ENCODE measurements around the gene XRCC4. TPM values are rescaled to one million over a fixed set of nuclear protein-coding genes. Genes with fewer than 3 reads are reported as not detected.
"Not testable (repeated sequence)": the region's sequence is repeated elsewhere in the genome, so short reads cannot be mapped to it uniquely, and the experiment has no call there.

XRCC4 gene
- total RNA-seq, result 9.7 TPM

GRCh38 chr5:83076742-83077661, at the start of gene XRCC4, which contains the start of gene TMEM167A:
TSS of gene XRCC4 (plus strand) at chr5:83077547. CDS start at chr5:83104920, 27,373 bp downstream.
TSS of gene TMEM167A (minus strand) at chr5:83077394. CDS start at chr5:83077323, 71 bp downstream.
- peak; percentile 99 for DNase-seq

GRCh38 chr5:83029912-83030311, 47.4 kb upstream of the XRCC4 start:
- no peak for DNase-seq

GRCh38 chr5:83031381-83031780, 46.0 kb upstream of the XRCC4 start:
- no peak for DNase-seq

GRCh38 chr5:83034036-83034435, 43.3 kb upstream of the XRCC4 start:
- DNase-seq, result no peak

- DNase-seq, result peak; percentile 39
Observed at GRCh38 chr5:83034528-83035207, 42.7 kb upstream of the XRCC4 start.

- peak; percentile 97 for DNase-seq
Observed at GRCh38 chr5:83035373-83036100, 41.8 kb upstream of the XRCC4 start.

- DNase-seq, result no peak
Observed at GRCh38 chr5:83036991-83037575, 40.3 kb upstream of the XRCC4 start.

GRCh38 chr5:83038924-83039323, 38.4 kb upstream of the XRCC4 start:
- no peak for DNase-seq

- DNase-seq, result no peak
Observed at GRCh38 chr5:83042507-83042906, 34.8 kb upstream of the XRCC4 start.

- DNase-seq, result no peak
Observed at GRCh38 chr5:83044926-83045325, 32.4 kb upstream of the XRCC4 start.

- DNase-seq, result no peak
Observed at GRCh38 chr5:83048277-83048676, 29.1 kb upstream of the XRCC4 start.

- no peak for DNase-seq
Observed at GRCh38 chr5:83048811-83049210, 28.5 kb upstream of the XRCC4 start.

- no peak for DNase-seq
Observed at GRCh38 chr5:83049370-83049885, 27.9 kb upstream of the XRCC4 start.

- no peak for DNase-seq
Observed at GRCh38 chr5:83050723-83051340, 26.5 kb upstream of the XRCC4 start.

GRCh38 chr5:83055166-83055565, 22.2 kb upstream of the XRCC4 start:
- DNase-seq, result no peak

GRCh38 chr5:83058726-83059125, 18.6 kb upstream of the XRCC4 start:
- no peak for DNase-seq

GRCh38 chr5:83059341-83059740, 18.0 kb upstream of the XRCC4 start:
- DNase-seq, result no peak

GRCh38 chr5:83066548-83067110, 10.7 kb upstream of the XRCC4 start:
- DNase-seq, result no peak

- not testable (repeated sequence) for DNase-seq
Observed at GRCh38 chr5:83067377-83067776, 10.0 kb upstream of the XRCC4 start.

- no peak for DNase-seq
Observed at GRCh38 chr5:83069096-83069799, 8.1 kb upstream of the XRCC4 start.

Measured in tongue (tissue), 2 donors.